Measurements from ENCODE around the gene ANO10.

GRCh38 chr3:43528498-43529099, 93.2 kb downstream of the ANO10 start:
- TF ChIP-seq CTCF (IDR thresholded peaks at IDR 0.05) (no peak), POLR2A (IDR thresholded peaks at IDR 0.05) (no peak), EP300 (IDR thresholded peaks at IDR 0.05) (no peak)

All from stomach (tissue), 4 donors.